ENCODE data around the gene FAAP100. TPM values are rescaled to one million over a fixed set of nuclear protein-coding genes. Genes with fewer than 3 reads are reported as not detected.

The FAAP100 gene
- total and polyA plus RNA-seq, 7 donors = 6.6 to 27.2 (median 10.9) TPM

- Histone ChIP-seq H3K27ac (no peak overlapping the region), H3K4me1 (peaks cover 0 to 15% (median 13%) of the 10 kb centered on the region in 4 donors), H3K36me3 (peaks cover 0 to 30% (median 16%) of the 10 kb centered on the region in 4 donors), H3K27me3 (peaks cover 19 to 43% (median 42%) of the 10 kb centered on the region in 3 donors), H3K9me3 (no peaks in the 10 kb centered on the region), H3K4me3 (no peak overlapping the region)
- DNase-seq = no peak
- TF ChIP-seq POLR2AphosphoS5 (IDR thresholded peaks at IDR 0.05) = peak in 2 of 4 donors; percentile 11 to 22
- TF ChIP-seq CTCF (IDR thresholded peaks at IDR 0.05) = peak; percentile 18 to 68 (median 42)
- TF ChIP-seq POLR2A (IDR thresholded peaks at IDR 0.05) = no peak
- no peak for TF ChIP-seq EP300 (IDR thresholded peaks at IDR 0.05)
- intact Hi-C loops (cut with DNase I) = no loop called here
- 8 to 14% methylated on average over 17 of the region's 17 CpGs for WGBS, 2 donors
Observed at GRCh38 chr17:81537343-81537855, 14.8 kb downstream of the FAAP100 start.

GRCh38 chr17:81536299-81537290 lies 15.6 kb downstream of the FAAP100 start:
- Histone ChIP-seq H3K4me1 (peaks cover 0 to 15% (median 13%) of the 10 kb centered on the region in 4 donors), H3K4me3 (no peak overlapping the region), H3K9me3 (no peaks in the 10 kb centered on the region), H3K27me3 (peaks cover 19 to 43% (median 42%) of the 10 kb centered on the region in 3 donors), H3K27ac (no peak overlapping the region), H3K36me3 (peaks cover 0 to 26% (median 15%) of the 10 kb centered on the region in 4 donors)
- TF ChIP-seq POLR2A (IDR thresholded peaks at IDR 0.05) (no peak), POLR2AphosphoS5 (IDR thresholded peaks at IDR 0.05) (no peak), CTCF (IDR thresholded peaks at IDR 0.05) (no peak), EP300 (IDR thresholded peaks at IDR 0.05) (no peak)
- intact Hi-C loops (cut with DNase I) = no loop called here
- DNase-seq = no peak
- 3 to 9% methylated on average over 89 of the region's 89 CpGs for WGBS, 2 donors

GRCh38 chr17:81535480-81536298 lies 16.5 kb downstream of the FAAP100 start:
- Histone ChIP-seq H3K4me1 (peaks cover 0 to 15% (median 13%) of the 10 kb centered on the region in 4 donors), H3K4me3 (no peak overlapping the region), H3K36me3 (peaks cover 0 to 17% (median 9%) of the 10 kb centered on the region in 4 donors), H3K9me3 (no peaks in the 10 kb centered on the region), H3K27me3 (peaks cover 19 to 43% (median 42%) of the 10 kb centered on the region in 3 donors), H3K27ac (no peak overlapping the region)
- TF ChIP-seq POLR2A (IDR thresholded peaks at IDR 0.05) (no peak), EP300 (IDR thresholded peaks at IDR 0.05) (no peak), CTCF (IDR thresholded peaks at IDR 0.05) (no peak), POLR2AphosphoS5 (IDR thresholded peaks at IDR 0.05) (no peak)
- DNase-seq = no peak
- intact Hi-C loops (cut with DNase I) = no loop called here
- WGBS, 2 donors = 41 to 79% methylated on average over 13 of the region's 13 CpGs

- intact Hi-C loops (cut with DNase I) = no loop called here
- no peak for DNase-seq
- 81 to 84% methylated on average over 5 of the region's 5 CpGs for WGBS, 2 donors
Observed at GRCh38 chr17:81535007-81535328, 17.2 kb downstream of the FAAP100 start.

More at GRCh38 chr17:81535007-81535328, 17.2 kb downstream of the FAAP100 start:
- Histone ChIP-seq H3K36me3 (peaks cover 0 to 10% (median 3%) of the 10 kb centered on the region in 4 donors), H3K27me3 (peaks cover 19 to 43% (median 42%) of the 10 kb centered on the region in 3 donors), H3K4me1 (peaks cover 0 to 15% (median 13%) of the 10 kb centered on the region in 4 donors), H3K9me3 (no peaks in the 10 kb centered on the region), H3K4me3 (no peak overlapping the region), H3K27ac (no peak overlapping the region)
- TF ChIP-seq POLR2AphosphoS5 (IDR thresholded peaks at IDR 0.05) (no peak), POLR2A (IDR thresholded peaks at IDR 0.05) (no peak), EP300 (IDR thresholded peaks at IDR 0.05) (no peak), CTCF (IDR thresholded peaks at IDR 0.05) (no peak)
